ENCODE measurements around the gene CEACAM4.
"Not testable (repeated sequence)": the region's sequence is repeated elsewhere in the genome, so short reads cannot be mapped to it uniquely, and the experiment has no call there.

Gene CEACAM4

DNA sequence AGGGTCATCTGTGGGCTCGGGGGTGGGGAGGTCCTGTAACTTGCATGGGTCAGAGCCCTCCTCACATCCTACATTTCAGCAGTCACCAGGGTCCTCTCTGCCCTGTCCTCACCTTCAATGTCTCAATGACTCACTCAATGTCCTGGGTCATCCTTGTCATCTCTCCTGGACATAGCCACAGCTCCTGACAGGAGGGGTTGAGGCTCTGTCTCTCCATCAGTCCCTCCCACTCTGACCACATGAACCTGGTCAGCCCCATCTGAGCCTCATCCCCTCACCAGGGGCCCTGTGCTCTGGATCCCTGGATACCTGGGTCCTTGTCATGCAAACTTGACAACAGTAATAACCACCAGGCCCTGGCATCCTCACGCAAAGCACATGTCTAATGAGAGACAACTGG is 37.5 kb downstream of the CEACAM4 start:
- no peak overlapping the region for H3K4me3 Mint-ChIP-seq
- DNase-seq (ENCODE audit: low spot score in 2 of 2) = no peak
- no peaks in the 10 kb centered on the region for H3K9me3 Mint-ChIP-seq
- no peak overlapping the region for H3K27ac Mint-ChIP-seq (ENCODE audit: low read depth)
- H3K27me3 Mint-ChIP-seq = peaks cover 28% of the 10 kb centered on the region
- H3K36me3 Mint-ChIP-seq (ENCODE audit: insufficient read depth) = peaks cover 4% of the 10 kb centered on the region
- no peak for ATAC-seq (replicated peaks; ENCODE audit: extremely low read depth, poor library complexity, severe bottlenecking)
- peaks cover 5% of the 10 kb centered on the region for H3K4me1 Mint-ChIP-seq

DNA sequence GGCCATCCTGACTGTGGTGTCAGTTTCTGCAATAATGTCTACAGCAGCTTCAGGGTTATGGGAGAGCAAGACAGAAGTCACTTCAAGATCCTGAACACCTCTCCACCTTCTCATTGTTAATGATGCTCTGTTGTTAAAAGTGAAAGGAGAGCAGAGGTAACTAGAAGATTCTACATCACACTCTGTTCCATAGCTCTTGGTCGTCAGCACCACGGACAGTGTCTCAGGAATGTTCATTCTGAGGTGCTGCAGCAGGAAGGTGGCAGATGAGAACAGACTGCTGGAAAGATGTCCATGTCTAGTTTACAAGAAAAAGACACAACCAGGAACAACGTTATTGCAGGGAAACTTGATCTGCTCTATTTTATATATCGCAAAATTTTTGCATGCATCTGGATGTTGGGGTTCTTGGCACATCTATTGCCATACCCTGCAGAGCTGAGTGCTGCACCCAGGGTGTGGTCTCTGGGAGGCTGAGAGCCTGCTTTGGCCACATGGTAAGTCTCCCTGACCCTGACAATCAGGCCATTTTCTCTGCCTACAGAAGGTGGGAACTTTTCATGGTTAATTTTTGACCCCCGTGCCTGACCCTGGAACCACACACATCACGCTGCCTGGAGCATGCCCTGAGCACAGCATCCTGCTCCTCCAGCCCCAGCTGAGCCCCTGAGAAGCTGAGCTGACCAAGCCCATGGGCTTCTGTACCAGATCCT is 38.2 kb downstream of the CEACAM4 start:
- H3K27ac Mint-ChIP-seq (ENCODE audit: low read depth) = no peak overlapping the region
- H3K4me1 Mint-ChIP-seq = peaks cover 5% of the 10 kb centered on the region
- H3K9me3 Mint-ChIP-seq = no peaks in the 10 kb centered on the region
- ATAC-seq (replicated peaks; ENCODE audit: extremely low read depth, poor library complexity, severe bottlenecking) (no peak), DNase-seq (ENCODE audit: low spot score in 2 of 2) (no peak)
- peaks cover 4% of the 10 kb centered on the region for H3K36me3 Mint-ChIP-seq (ENCODE audit: insufficient read depth)
- peaks cover 28% of the 10 kb centered on the region for H3K27me3 Mint-ChIP-seq
- no peak overlapping the region for H3K4me3 Mint-ChIP-seq

DNA sequence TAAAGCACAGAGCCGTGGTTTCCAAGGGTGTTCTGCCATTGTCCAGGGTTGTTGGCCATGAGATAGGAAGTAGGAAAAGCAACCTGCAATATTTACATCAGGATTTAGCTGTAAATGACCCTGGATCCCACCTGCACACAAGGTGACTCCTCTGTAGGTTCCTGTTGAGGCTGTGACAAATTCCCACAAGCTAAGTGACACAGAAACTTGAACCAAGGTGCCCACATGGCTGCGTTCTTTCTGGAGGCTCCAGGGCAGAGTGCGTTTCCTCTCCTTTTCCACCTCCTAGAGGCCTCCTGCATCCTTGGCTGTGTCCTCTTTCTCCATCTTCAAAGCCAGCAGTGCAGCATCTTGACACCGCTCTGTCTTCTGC is 39.0 kb downstream of the CEACAM4 start:
- H3K27ac Mint-ChIP-seq (ENCODE audit: low read depth) = no peak overlapping the region

DNA sequence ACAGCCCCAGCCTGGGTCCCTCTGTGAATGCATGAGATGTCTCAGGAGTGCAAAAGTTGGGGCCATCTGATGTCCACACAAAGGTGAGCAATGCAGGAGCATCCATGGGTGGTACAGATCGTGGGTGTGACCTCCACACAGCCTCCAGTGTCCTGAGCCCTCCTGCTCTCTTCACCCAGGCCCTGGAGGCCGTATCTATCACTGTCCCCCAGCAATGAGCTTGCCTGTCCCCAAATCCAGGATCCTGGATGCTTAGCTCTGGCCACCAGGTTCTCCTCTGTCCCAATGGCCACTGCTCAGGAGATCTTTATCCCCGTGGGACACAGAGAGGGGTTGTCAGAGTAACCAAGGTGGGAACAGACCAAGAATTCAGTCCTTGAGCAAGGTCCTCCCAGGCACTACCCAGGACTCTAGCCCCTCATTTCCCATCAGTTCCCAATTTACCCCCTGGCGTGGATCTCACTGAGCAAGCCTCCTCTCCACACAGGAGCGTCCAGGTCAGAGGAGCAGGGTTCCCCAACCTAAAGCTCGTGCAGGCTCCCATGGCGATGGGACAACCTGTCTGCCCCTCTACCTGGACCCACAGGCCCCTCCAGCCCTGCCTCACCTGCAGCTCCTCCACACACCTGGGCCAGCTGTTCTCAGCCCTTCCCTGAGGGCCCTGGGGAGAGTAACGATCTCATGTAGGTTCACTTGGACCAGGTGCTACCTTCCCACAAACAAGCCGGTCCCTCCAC is 39.6 kb downstream of the CEACAM4 start:
- ATAC-seq (replicated peaks; ENCODE audit: extremely low read depth, poor library complexity, severe bottlenecking) (no peak), DNase-seq (ENCODE audit: low spot score in 2 of 2) (no peak)
- peaks cover 9% of the 10 kb centered on the region for H3K36me3 Mint-ChIP-seq (ENCODE audit: insufficient read depth)
- no peak overlapping the region for H3K27ac Mint-ChIP-seq (ENCODE audit: low read depth)
- H3K4me3 Mint-ChIP-seq = no peak overlapping the region
- H3K4me1 Mint-ChIP-seq = peaks cover 2% of the 10 kb centered on the region
- peaks cover 16% of the 10 kb centered on the region for H3K27me3 Mint-ChIP-seq
- H3K9me3 Mint-ChIP-seq = no peaks in the 10 kb centered on the region

More for the DNA sequence above, 39.0 kb downstream of the CEACAM4 start:
- Mint-ChIP-seq H3K4me1 (peaks cover 5% of the 10 kb centered on the region), H3K36me3 (ENCODE audit: insufficient read depth) (peaks cover 7% of the 10 kb centered on the region), H3K9me3 (no peaks in the 10 kb centered on the region), H3K27me3 (peaks cover 22% of the 10 kb centered on the region), H3K4me3 (no peak overlapping the region)
- no peak for DNase-seq (ENCODE audit: low spot score in 2 of 2)
- ATAC-seq (replicated peaks; ENCODE audit: extremely low read depth, poor library complexity, severe bottlenecking) = no peak

DNA sequence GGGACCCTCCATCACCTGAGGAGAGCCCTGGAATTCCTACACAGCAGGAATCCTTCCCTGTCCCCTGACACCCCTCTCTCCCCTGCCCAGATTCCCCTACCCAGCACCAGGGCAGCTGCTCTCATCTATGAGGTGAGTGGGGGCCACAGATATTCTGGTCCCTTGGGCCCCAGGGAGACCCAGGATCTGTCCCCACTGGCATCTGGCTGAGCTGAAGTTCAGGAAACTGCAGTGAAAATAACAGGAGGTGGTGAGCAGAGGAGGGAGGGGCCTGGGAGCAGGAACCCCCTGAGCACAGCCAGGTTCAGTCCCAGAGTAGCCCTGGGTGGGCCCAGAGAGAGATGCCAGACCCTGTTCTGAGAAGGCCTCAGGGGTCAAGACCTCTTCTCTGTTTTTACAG is 40.8 kb downstream of the CEACAM4 start:
- no peaks in the 10 kb centered on the region for H3K9me3 Mint-ChIP-seq
- peaks cover 12% of the 10 kb centered on the region for H3K27me3 Mint-ChIP-seq
- ATAC-seq (replicated peaks; ENCODE audit: extremely low read depth, poor library complexity, severe bottlenecking) (no peak), DNase-seq (ENCODE audit: low spot score in 2 of 2) (no peak)
- peaks cover 12% of the 10 kb centered on the region for H3K36me3 Mint-ChIP-seq (ENCODE audit: insufficient read depth)
- H3K27ac Mint-ChIP-seq (ENCODE audit: low read depth) = no peak overlapping the region
- H3K4me3 Mint-ChIP-seq = no peak overlapping the region
- H3K4me1 Mint-ChIP-seq = no peaks in the 10 kb centered on the region

DNA sequence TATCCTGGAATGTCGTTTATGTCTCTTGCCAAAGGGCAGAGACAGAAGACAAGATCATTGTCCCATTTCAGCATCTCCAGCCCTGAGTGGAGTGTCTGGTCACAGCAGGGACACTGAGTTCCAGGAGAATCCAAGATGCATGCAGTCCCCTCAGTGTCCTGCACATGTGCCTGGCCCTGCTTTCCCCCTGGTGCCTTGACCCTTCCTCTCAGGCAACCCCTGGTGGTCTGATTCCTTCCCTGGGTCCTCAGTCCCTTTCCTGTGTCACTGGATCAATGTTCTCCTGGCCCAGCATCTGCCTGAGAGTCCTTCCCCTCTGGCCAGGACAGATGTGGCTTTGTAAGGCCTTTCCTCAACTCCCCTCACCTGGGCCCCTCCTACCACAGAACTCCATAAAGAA is 41.9 kb downstream of the CEACAM4 start:
- H3K4me1 Mint-ChIP-seq = no peaks in the 10 kb centered on the region
- peaks cover 15% of the 10 kb centered on the region for H3K36me3 Mint-ChIP-seq (ENCODE audit: insufficient read depth)
- peaks cover under 1% of the 10 kb centered on the region for H3K27me3 Mint-ChIP-seq
- DNase-seq (ENCODE audit: low spot score in 2 of 2) (no peak), ATAC-seq (replicated peaks; ENCODE audit: extremely low read depth, poor library complexity, severe bottlenecking) (no peak)
- H3K9me3 Mint-ChIP-seq = no peaks in the 10 kb centered on the region
- H3K27ac Mint-ChIP-seq (ENCODE audit: low read depth) = no peak overlapping the region
- no peak overlapping the region for H3K4me3 Mint-ChIP-seq

DNA sequence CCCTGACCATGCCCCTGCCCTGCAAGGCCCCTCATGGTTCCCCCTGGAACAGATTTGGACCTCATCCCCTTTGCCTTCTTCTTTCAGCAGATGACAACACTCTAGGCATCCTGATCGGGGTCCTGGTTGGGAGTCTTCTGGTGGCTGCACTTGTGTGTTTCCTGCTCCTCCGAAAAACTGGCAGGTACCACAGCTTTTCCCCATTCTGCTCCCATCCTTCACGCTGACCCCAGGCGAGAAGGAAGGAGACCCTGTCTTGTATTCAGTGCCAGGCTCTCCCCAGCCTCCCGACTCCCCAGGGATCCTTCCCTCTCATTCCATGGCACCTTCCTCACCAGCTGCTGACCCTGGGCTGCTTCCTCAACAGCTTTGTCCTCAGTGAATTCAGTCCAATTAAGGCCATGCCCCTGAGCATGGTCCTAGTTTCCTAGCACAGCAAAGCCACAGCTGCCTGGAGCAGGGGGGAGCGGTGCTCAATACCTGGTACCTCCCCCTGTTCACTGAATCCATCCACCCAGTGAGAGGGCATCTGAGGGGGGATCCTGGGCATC is 42.5 kb downstream of the CEACAM4 start:
- no peaks in the 10 kb centered on the region for H3K4me1 Mint-ChIP-seq
- H3K27me3 Mint-ChIP-seq = no peaks in the 10 kb centered on the region
- H3K9me3 Mint-ChIP-seq = no peaks in the 10 kb centered on the region
- no peak overlapping the region for H3K4me3 Mint-ChIP-seq
- DNase-seq (ENCODE audit: low spot score in 2 of 2) (no peak), ATAC-seq (replicated peaks; ENCODE audit: extremely low read depth, poor library complexity, severe bottlenecking) (no peak)
- peaks cover 15% of the 10 kb centered on the region for H3K36me3 Mint-ChIP-seq (ENCODE audit: insufficient read depth)
- no peak overlapping the region for H3K27ac Mint-ChIP-seq (ENCODE audit: low read depth)

DNA sequence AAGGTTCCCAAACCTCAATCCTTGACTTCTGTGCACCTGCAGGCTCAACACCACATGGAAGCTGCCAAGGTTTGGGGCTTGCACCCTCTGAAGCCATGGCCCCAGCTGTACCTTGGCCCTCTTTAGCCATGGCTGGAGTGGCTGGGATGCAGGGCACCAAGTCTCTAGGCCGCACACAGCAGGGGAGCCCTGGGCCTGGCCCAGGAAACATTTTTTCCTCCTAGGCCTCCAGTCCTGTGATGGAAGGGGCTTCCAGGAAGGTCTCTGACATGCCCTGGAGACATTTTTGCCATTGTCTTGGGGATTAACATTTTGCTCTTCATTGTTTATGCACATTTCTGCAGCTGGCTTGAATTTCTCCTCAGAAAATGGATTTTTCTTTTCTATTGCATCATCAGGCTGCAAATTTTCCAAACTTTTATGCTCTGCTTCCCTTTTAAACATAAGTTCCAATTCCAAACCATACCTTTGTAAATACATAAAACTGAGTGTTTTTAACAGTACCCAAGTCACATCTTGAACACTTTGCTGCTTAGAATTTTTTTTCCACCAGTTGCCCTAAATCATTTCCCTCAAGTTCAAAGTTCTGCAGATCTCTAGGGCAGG is 44.2 kb downstream of the CEACAM4 start:
- not testable (repeated sequence) for ATAC-seq (replicated peaks; ENCODE audit: extremely low read depth, poor library complexity, severe bottlenecking); DNase-seq (ENCODE audit: low spot score in 2 of 2); H3K27ac Mint-ChIP-seq (ENCODE audit: low read depth); H3K9me3 Mint-ChIP-seq; H3K4me3 Mint-ChIP-seq; H3K4me1 Mint-ChIP-seq; H3K27me3 Mint-ChIP-seq
- peaks cover 15% of the 10 kb centered on the region for H3K36me3 Mint-ChIP-seq (ENCODE audit: insufficient read depth)

DNA sequence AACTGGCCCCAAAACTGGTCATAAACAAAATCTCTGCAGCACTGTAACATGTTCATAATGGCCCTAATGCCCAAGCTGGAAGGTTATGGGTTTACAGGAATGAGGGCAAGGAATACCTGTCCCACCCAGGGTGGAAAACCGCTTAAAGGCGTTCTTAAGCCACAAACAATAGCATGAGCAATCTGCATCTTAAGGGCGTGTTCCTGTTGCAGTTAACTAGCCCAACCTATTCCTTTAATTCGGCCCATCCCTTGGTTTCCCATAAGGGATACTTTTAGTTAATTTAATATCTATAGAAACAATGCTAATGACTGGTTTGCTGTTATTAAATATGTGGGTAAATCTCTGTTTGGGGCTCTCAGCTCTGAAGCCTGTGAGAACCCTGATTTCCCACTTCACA is 45.8 kb downstream of the CEACAM4 start:
- H3K9me3 Mint-ChIP-seq; ATAC-seq (replicated peaks; ENCODE audit: extremely low read depth, poor library complexity, severe bottlenecking); H3K4me3 Mint-ChIP-seq; H3K27ac Mint-ChIP-seq (ENCODE audit: low read depth); DNase-seq (ENCODE audit: low spot score in 2 of 2); H3K27me3 Mint-ChIP-seq: not testable (repeated sequence)
- Mint-ChIP-seq H3K4me1 (peaks cover 13% of the 10 kb centered on the region), H3K36me3 (ENCODE audit: insufficient read depth) (peaks cover 15% of the 10 kb centered on the region)

DNA sequence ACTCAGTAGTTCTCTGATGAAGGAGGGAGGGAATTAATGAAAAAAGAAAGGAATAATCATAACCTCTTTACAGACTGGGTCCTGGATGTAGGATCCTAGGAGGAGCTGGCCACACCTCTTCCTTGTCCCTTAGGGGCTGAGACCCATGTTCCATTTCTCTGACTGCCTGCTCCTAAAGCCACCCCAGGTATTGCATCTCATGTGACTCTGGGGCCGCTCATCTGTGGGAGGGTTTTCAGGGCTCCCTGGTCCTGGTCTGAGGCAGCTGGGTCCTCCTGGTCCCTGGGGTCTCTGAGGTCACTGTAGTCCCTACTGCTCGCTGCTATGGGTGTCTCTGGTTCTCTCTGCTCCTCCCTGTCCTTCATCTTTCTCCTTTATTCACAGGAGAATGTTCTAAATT is 48.0 kb downstream of the CEACAM4 start:
- H3K9me3 Mint-ChIP-seq = no peaks in the 10 kb centered on the region
- H3K27me3 Mint-ChIP-seq = no peaks in the 10 kb centered on the region
- H3K36me3 Mint-ChIP-seq (ENCODE audit: insufficient read depth) = peaks cover 15% of the 10 kb centered on the region
- no peak overlapping the region for H3K4me3 Mint-ChIP-seq
- H3K27ac Mint-ChIP-seq (ENCODE audit: low read depth) = no peak overlapping the region
- ATAC-seq (replicated peaks; ENCODE audit: extremely low read depth, poor library complexity, severe bottlenecking) = no peak
- DNase-seq (ENCODE audit: low spot score in 2 of 2) = no peak
- H3K4me1 Mint-ChIP-seq = peaks cover 22% of the 10 kb centered on the region

DNA sequence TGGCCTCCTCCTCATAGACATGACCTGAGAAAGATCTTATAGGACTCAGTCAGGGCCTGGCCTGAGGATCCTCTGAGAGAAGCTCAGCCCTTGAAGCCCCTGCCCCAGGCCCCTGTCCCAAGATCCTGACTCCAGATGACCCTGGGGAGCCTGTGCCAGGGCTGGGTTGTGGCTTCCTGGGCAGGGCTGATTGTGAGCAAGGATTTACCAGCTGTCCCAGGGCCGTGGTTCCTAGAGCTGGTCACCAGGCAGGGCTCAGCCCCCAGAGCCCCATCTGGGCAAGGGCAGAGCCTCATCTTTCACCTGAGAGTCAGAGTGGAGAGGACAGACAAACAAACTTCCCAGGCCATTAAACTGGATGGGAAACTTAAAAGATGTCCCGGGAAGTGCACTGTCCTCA is 49.0 kb downstream of the CEACAM4 start:
- ATAC-seq (replicated peaks; ENCODE audit: extremely low read depth, poor library complexity, severe bottlenecking) (no peak), DNase-seq (ENCODE audit: low spot score in 2 of 2) (no peak)
- Mint-ChIP-seq H3K36me3 (ENCODE audit: insufficient read depth) (peaks cover 14% of the 10 kb centered on the region), H3K4me3 (no peak overlapping the region), H3K27me3 (no peaks in the 10 kb centered on the region), H3K9me3 (no peaks in the 10 kb centered on the region), H3K4me1 (peaks cover 22% of the 10 kb centered on the region), H3K27ac (ENCODE audit: low read depth) (no peak overlapping the region)

DNA sequence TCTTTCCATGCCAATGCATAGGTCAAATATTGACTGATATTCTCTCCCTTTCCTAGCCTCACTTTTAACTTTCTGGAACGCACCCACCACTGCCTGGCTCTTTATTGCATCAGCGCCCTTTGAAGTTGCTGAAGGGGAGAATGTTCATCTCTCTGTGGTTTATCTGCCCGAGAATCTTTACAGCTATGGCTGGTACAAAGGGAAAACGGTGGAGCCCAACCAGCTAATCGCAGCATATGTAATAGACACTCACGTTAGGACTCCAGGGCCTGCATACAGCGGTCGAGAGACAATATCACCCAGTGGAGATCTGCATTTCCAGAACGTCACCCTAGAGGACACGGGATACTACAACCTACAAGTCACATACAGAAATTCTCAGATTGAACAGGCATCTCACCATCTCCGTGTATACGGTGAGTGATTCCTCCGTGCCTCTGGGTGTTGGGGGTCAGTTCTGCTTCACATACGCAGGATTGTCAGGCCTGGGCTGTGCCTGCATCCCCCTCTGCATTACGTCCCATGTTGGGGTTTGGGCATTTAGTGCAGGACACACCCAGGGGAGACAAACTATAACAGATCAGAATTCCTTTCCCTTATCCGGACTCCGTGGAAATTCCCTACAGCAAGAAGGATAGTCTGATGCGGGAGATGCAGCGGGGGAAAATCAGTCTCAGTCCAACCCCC is 49.6 kb downstream of the CEACAM4 start:
- H3K4me1 Mint-ChIP-seq = peaks cover 22% of the 10 kb centered on the region
- ATAC-seq (replicated peaks; ENCODE audit: extremely low read depth, poor library complexity, severe bottlenecking) (no peak), DNase-seq (ENCODE audit: low spot score in 2 of 2) (no peak)
- H3K27me3 Mint-ChIP-seq = no peaks in the 10 kb centered on the region
- H3K9me3 Mint-ChIP-seq = no peaks in the 10 kb centered on the region
- H3K36me3 Mint-ChIP-seq (ENCODE audit: insufficient read depth) = peaks cover 12% of the 10 kb centered on the region
- no peak overlapping the region for H3K4me3 Mint-ChIP-seq
- no peak overlapping the region for H3K27ac Mint-ChIP-seq (ENCODE audit: low read depth)

Data from central memory CD8-positive, alpha-beta T cell (primary cell).